ENCODE results near the gene SLC25A24.

The SLC25A24 gene

GRCh38 chr1:108096089-108096488 lies 104.1 kb downstream of the SLC25A24 start:
- Histone ChIP-seq H3K27ac (ENCODE audit: low read depth, low read length, poor library complexity, severe bottlenecking) (no peak overlapping the region), H2AFZ (ENCODE audit: low read length) (no peak overlapping the region), H3K4me2 (ENCODE audit: low read length) (no peak overlapping the region), H3K4me3 (ENCODE audit: low read depth, low read length, poor library complexity, severe bottlenecking) (no peak overlapping the region), H3F3A (ENCODE audit: insufficient read depth, low read length) (no peaks in the 10 kb centered on the region), H3K36me3 (ENCODE audit: insufficient read depth, low read length) (no peaks in the 10 kb centered on the region), H3K79me2 (ENCODE audit: insufficient read depth, low read length) (no peaks in the 10 kb centered on the region), H4K20me1 (ENCODE audit: insufficient read depth, low read length) (no peaks in the 10 kb centered on the region), H3K4me1 (ENCODE audit: insufficient read depth, low read length, severe bottlenecking) (no peaks in the 10 kb centered on the region), H3K9ac (ENCODE audit: low read length) (no peak overlapping the region), H3K9me2 (ENCODE audit: low read depth, low read length) (no peaks in the 10 kb centered on the region), H3K9me3 (ENCODE audit: low read length) (no peaks in the 10 kb centered on the region), H3K27me3 (ENCODE audit: insufficient read depth, low read length) (no peaks in the 10 kb centered on the region)
- TF ChIP-seq EZH2 (IDR thresholded peaks at IDR 0.05; ENCODE audit: borderline replicate concordance, low read length), result no peak
- TF ChIP-seq, protein P1, sequence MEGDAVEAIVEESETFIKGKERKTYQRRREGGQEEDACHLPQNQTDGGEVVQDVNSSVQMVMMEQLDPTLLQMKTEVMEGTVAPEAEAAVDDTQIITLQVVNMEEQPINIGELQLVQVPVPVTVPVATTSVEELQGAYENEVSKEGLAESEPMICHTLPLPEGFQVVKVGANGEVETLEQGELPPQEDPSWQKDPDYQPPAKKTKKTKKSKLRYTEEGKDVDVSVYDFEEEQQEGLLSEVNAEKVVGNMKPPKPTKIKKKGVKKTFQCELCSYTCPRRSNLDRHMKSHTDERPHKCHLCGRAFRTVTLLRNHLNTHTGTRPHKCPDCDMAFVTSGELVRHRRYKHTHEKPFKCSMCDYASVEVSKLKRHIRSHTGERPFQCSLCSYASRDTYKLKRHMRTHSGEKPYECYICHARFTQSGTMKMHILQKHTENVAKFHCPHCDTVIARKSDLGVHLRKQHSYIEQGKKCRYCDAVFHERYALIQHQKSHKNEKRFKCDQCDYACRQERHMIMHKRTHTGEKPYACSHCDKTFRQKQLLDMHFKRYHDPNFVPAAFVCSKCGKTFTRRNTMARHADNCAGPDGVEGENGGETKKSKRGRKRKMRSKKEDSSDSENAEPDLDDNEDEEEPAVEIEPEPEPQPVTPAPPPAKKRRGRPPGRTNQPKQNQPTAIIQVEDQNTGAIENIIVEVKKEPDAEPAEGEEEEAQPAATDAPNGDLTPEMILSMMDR (IDR thresholded peaks at IDR 0.05; ENCODE audit: low read length), result no peak

DNA sequence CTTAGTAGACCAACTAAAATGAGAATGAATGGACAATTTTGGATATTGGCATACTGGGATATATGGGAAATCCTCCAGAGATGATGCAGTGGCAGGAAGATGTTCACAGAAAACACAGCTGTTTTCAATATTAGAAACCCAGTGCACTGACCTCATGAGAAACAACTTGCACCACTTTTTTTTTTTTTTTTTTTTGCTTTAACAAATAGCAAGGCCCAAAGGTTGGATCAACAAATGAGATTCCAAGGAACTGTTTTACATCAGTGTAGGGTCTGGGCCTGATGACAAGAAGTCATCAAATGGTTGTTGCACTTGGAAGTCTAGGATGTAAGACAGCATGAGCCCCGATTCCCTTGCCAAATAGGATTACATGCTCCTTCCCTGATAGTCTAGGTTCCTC lies 110.7 kb downstream of the SLC25A24 start:
- TF ChIP-seq EZH2 (IDR thresholded peaks at IDR 0.05; ENCODE audit: borderline replicate concordance, low read length), result no peak
- TF ChIP-seq, protein P1 (IDR thresholded peaks at IDR 0.05; ENCODE audit: low read length), result no peak
- Histone ChIP-seq H3K9me3 (ENCODE audit: low read length) (no peaks in the 10 kb centered on the region), H3K4me2 (ENCODE audit: low read length) (no peak overlapping the region)

DNA sequence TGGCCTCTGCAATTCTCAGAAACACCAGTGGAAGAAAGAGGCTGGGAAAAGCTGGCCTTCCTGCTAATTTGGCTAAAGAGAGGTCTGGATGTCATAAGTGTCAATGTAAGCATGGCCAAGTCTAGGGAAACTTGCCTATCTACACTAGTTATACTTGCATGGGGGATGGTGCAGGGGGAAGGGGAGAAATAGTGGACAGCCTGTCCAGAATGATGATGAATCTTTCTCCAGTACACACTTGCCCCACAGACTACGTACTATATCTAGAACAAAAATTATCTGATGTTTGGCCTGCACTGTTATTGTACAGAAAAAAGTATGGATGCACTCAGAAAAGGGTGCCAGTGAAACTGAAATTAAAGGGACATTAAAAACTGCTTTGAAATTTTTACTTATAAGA lies 114.5 kb downstream of the SLC25A24 start:
- Histone ChIP-seq H3K4me1 (ENCODE audit: insufficient read depth, low read length, severe bottlenecking) (no peaks in the 10 kb centered on the region), H3K4me3 (ENCODE audit: low read depth, low read length, poor library complexity, severe bottlenecking) (no peak overlapping the region), H3K27ac (ENCODE audit: low read depth, low read length, poor library complexity, severe bottlenecking) (no peak overlapping the region), H2AFZ (ENCODE audit: low read length) (no peak overlapping the region), H3K79me2 (ENCODE audit: insufficient read depth, low read length) (no peaks in the 10 kb centered on the region), H3K36me3 (ENCODE audit: insufficient read depth, low read length) (no peaks in the 10 kb centered on the region), H3K4me2 (ENCODE audit: low read length) (no peak overlapping the region), H3K9ac (ENCODE audit: low read length) (no peak overlapping the region), H3F3A (ENCODE audit: insufficient read depth, low read length) (no peaks in the 10 kb centered on the region), H3K9me3 (ENCODE audit: low read length) (no peaks in the 10 kb centered on the region), H3K9me2 (ENCODE audit: low read depth, low read length) (no peaks in the 10 kb centered on the region), H3K27me3 (ENCODE audit: insufficient read depth, low read length) (no peaks in the 10 kb centered on the region), H4K20me1 (ENCODE audit: insufficient read depth, low read length) (no peaks in the 10 kb centered on the region)
- TF ChIP-seq EZH2 (IDR thresholded peaks at IDR 0.05; ENCODE audit: borderline replicate concordance, low read length), result no peak
- TF ChIP-seq, protein P1 (IDR thresholded peaks at IDR 0.05; ENCODE audit: low read length), result no peak

More for the DNA sequence above, 110.7 kb downstream of the SLC25A24 start:
- Histone ChIP-seq H3K27me3 (ENCODE audit: insufficient read depth, low read length) (no peaks in the 10 kb centered on the region), H3F3A (ENCODE audit: insufficient read depth, low read length) (no peaks in the 10 kb centered on the region), H3K79me2 (ENCODE audit: insufficient read depth, low read length) (no peaks in the 10 kb centered on the region), H3K9me2 (ENCODE audit: low read depth, low read length) (no peaks in the 10 kb centered on the region), H3K27ac (ENCODE audit: low read depth, low read length, poor library complexity, severe bottlenecking) (no peak overlapping the region), H2AFZ (ENCODE audit: low read length) (no peak overlapping the region), H4K20me1 (ENCODE audit: insufficient read depth, low read length) (no peaks in the 10 kb centered on the region), H3K4me3 (ENCODE audit: low read depth, low read length, poor library complexity, severe bottlenecking) (no peak overlapping the region), H3K4me1 (ENCODE audit: insufficient read depth, low read length, severe bottlenecking) (no peaks in the 10 kb centered on the region), H3K9ac (ENCODE audit: low read length) (no peak overlapping the region), H3K36me3 (ENCODE audit: insufficient read depth, low read length) (no peaks in the 10 kb centered on the region)

Data from OCI-LY1 (cell line).